Testis (tissue), 2 donors: ENCODE data around the gene RTF1.

Source experiments
- CTCF ChIP-seq, 3 experiments: fragments of 450-650 bp in 2 of 3; fragments of 200-600 bp in 1 of 3; sonication (generic) in 1 of 3; IDR thresholded peaks; one replicate each; pipeline ENCODE4 v1.5.1; 2016 to 2019; ENCODE audit warnings: antibody characterized with exemption in 3 of 3, mild to moderate bottlenecking in 2 of 3, moderate library complexity in 1 of 3
- POLR2A ChIP-seq: fragments of 450-650 bp; IDR thresholded peaks from one replicate; pipeline ENCODE4 v1.6.1; 2017; ENCODE audit warnings: antibody characterized with exemption, mild to moderate bottlenecking, moderate library complexity

- TF ChIP-seq CTCF (IDR thresholded peaks at IDR 0.05) (no peak), POLR2A (no peak)
These were observed 18.3 kb downstream of the RTF1 start for GRCh38 chr15:41435037-41435786.
